ENCODE data around the gene GREB1.

DNA sequence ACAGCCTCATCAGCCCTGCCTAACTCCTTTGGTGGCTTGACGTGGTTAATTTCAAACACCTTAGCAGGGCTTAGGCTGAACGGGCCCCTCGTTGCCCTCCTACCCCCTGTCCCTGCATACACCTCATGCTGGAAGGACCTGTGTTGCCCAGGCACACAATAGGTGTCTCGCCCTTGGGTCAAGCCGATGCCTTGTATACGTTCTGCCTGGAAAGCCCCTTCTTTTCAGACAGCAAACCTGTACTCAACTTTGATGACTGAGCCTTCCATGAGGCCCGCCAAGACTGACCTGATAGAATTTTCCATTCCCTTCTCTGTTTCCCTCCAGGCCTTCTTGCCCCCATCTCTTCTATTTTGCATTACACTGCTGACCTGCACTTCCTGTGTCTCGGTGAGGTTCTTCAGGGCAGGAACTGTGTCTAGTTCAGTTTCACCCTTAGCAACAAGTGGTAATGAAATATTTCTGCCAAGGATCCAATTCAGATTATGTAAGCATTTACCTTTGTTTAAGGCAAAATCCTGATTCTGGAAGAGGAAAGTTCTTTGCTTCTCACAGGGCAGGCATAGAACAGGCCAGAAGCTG, 7.9 kb downstream of the GREB1 start:
- TF ChIP-seq, protein P1, sequence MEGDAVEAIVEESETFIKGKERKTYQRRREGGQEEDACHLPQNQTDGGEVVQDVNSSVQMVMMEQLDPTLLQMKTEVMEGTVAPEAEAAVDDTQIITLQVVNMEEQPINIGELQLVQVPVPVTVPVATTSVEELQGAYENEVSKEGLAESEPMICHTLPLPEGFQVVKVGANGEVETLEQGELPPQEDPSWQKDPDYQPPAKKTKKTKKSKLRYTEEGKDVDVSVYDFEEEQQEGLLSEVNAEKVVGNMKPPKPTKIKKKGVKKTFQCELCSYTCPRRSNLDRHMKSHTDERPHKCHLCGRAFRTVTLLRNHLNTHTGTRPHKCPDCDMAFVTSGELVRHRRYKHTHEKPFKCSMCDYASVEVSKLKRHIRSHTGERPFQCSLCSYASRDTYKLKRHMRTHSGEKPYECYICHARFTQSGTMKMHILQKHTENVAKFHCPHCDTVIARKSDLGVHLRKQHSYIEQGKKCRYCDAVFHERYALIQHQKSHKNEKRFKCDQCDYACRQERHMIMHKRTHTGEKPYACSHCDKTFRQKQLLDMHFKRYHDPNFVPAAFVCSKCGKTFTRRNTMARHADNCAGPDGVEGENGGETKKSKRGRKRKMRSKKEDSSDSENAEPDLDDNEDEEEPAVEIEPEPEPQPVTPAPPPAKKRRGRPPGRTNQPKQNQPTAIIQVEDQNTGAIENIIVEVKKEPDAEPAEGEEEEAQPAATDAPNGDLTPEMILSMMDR (conservative IDR thresholded peaks at IDR 0.05; ENCODE audit: low read depth, low read length): no peak
- no peak for TF ChIP-seq EZH2 (IDR thresholded peaks at IDR 0.05; ENCODE audit: borderline replicate concordance, low read depth, low read length, poor library complexity, severe bottlenecking)
